GM12878 (cell line): ENCODE data around the gene ELP1. TPM values are rescaled to one million over a fixed set of nuclear protein-coding genes. Genes with fewer than 3 reads are reported as not detected.

ENCODE experiments used
- BACH1 ChIP-seq: fragments of 450-650 bp; IDR thresholded peaks from 2 replicates; pipeline ENCODE4 v1.6.1; 2017; ENCODE audit warnings: mild to moderate bottlenecking, borderline replicate concordance
- CBFB ChIP-seq: IDR thresholded peaks from 2 replicates; pipeline ENCODE4 v1.6.1; 2016; ENCODE audit warnings: antibody characterized with exemption, low read depth
- CREM ChIP-seq: IDR thresholded peaks from 2 replicates; pipeline ENCODE4 v1.6.1; 2014; ENCODE audit warnings: antibody characterized with exemption, low read depth
- CTCF ChIP-seq, 3 experiments: IDR thresholded peaks in 2 of 3; conservative IDR thresholded peaks in 1 of 3; 2 replicates each; pipeline ENCODE4 v1.5.1; 2011; ENCODE audit warnings: low read depth in 3 of 3, low read length in 3 of 3, mild to moderate bottlenecking in 3 of 3, control low read depth in 2 of 3, moderate library complexity in 2 of 3, inconsistent platforms in 1 of 3, mixed read lengths in 1 of 3; ENCODE audit not compliant: control insufficient read depth in 2 of 3, insufficient read depth in 1 of 3; ENCODE audit errors: extremely low read depth in 1 of 3
- EED ChIP-seq: sonication (generic); IDR thresholded peaks from 2 replicates; pipeline ENCODE4 v1.6.1; 2016; ENCODE audit warnings: antibody characterized with exemption, low read depth
- EGR1 ChIP-seq, 2 experiments: IDR thresholded peaks; 1 replicate in 1 of 2; 2 replicates in 1 of 2; pipeline ENCODE4 v1.6.1; 2011 to 2012; ENCODE audit warnings: low read depth in 2 of 2, low read length in 2 of 2, borderline replicate concordance in 1 of 2, mild to moderate bottlenecking in 1 of 2, moderate library complexity in 1 of 2
- GATAD2B ChIP-seq: fragments of 450-650 bp; conservative IDR thresholded peaks from 2 replicates; pipeline ENCODE4 v1.6.1; 2017; ENCODE audit warnings: low read depth, mild to moderate bottlenecking, moderate library complexity
- HCFC1 ChIP-seq: fragments of 150-350 bp; IDR thresholded peaks from 2 replicates; pipeline ENCODE4 v1.6.1; 2014; ENCODE audit warnings: low read length
- JUNB ChIP-seq: IDR thresholded peaks from 2 replicates; pipeline ENCODE4 v1.6.1; 2016; ENCODE audit warnings: antibody characterized with exemption, mild to moderate bottlenecking
- KLF5 ChIP-seq: fragments of 450-650 bp; IDR thresholded peaks from 2 replicates; pipeline ENCODE4 v1.6.1; 2014; ENCODE audit warnings: mild to moderate bottlenecking; ENCODE audit not compliant: partially characterized antibody
- MXI1 ChIP-seq: fragments of 150-350 bp; IDR thresholded peaks from 2 replicates; pipeline ENCODE4 v1.6.1; 2011; ENCODE audit warnings: low read depth, mild to moderate bottlenecking, inconsistent platforms, low read length, improper control_type of control experiment
- MYB ChIP-seq: fragments of 150-350 bp; IDR thresholded peaks from 2 replicates; pipeline ENCODE4 v1.6.1; 2014; ENCODE audit warnings: mild to moderate bottlenecking, low read depth, low read length, borderline replicate concordance
- NR2C2 ChIP-seq: IDR thresholded peaks from 2 replicates; pipeline ENCODE4 v1.6.1; 2011; ENCODE audit warnings: borderline replicate concordance, low read depth; ENCODE audit not compliant: control insufficient read depth, insufficient read length
- RAD21 ChIP-seq: IDR thresholded peaks from 2 replicates; pipeline ENCODE4 v1.6.1; 2011; ENCODE audit warnings: mild to moderate bottlenecking, low read depth, low read length, moderate library complexity; ENCODE audit not compliant: insufficient read depth
- RFX5 ChIP-seq: IDR thresholded peaks from 2 replicates; pipeline ENCODE4 v1.6.1; 2011; ENCODE audit warnings: low read depth, low read length, improper control_type of control experiment
- SRF ChIP-seq, 2 experiments: IDR thresholded peaks; 2 replicates each; pipeline ENCODE4 v1.6.1; 2011; ENCODE audit warnings: low read depth in 2 of 2, low read length in 2 of 2, mild to moderate bottlenecking in 1 of 2, moderate library complexity in 1 of 2
- STAT3 ChIP-seq: IDR thresholded peaks from 2 replicates; pipeline ENCODE4 v1.6.1; 2011; ENCODE audit warnings: low read depth, low read length, improper control_type of control experiment
- ZNF592 ChIP-seq: fragments of 450-650 bp; IDR thresholded peaks from 2 replicates; pipeline ENCODE4 v1.6.1; 2017; ENCODE audit warnings: mild to moderate bottlenecking, moderate library complexity
- polyA plus RNA-seq, 11 experiments: library from polyadenylated mRNA; depleted of rRNA in 4 of 11; unstranded in 6 of 11; stranded (reverse) in 5 of 11; fragments of >200 nt; fragmentation: Nextera tagmentation in 4 of 11; fragmentation: Illumina TruSeq in 1 of 11; extraction: Ambion mirVana in 4 of 11; extraction: Trizol in 1 of 11; gene quantifications; 1 replicate in 1 of 11; 2 replicates in 10 of 11; pipeline versions ENCODE4 v1.2.1 to v1.2.3, GENCODE V29; 2011 to 2016; ENCODE audit warnings: inconsistent platforms in 2 of 11, missing spikeins in 2 of 11, low read depth in 1 of 11
- total RNA-seq, 4 experiments: library from RNA; depleted of rRNA in 3 of 4; stranded (reverse); fragments of >200 nt in 3 of 4; fragmentation: Illumina TruSeq in 1 of 4; extraction: Trizol in 1 of 4; gene quantifications; 2 replicates each; pipeline versions ENCODE4 v1.2.1 to v1.2.3, GENCODE V29; 2013 to 2021
- TF ChIP-seq, protein P1 (sequence below): IDR thresholded peaks from 2 replicates; pipeline ENCODE4 v1.6.1; 2012; ENCODE audit warnings: improper control_type of control experiment, low read depth, low read length; ENCODE audit not compliant: insufficient replicate concordance

ELP1 gene
- total and polyA plus RNA-seq, 10 of the 15 experiments (the other 5 are each of a cell fraction or from before 2014, with no cell fraction given): 9.7 to 29.9 (median 26.0) TPM

DNA sequence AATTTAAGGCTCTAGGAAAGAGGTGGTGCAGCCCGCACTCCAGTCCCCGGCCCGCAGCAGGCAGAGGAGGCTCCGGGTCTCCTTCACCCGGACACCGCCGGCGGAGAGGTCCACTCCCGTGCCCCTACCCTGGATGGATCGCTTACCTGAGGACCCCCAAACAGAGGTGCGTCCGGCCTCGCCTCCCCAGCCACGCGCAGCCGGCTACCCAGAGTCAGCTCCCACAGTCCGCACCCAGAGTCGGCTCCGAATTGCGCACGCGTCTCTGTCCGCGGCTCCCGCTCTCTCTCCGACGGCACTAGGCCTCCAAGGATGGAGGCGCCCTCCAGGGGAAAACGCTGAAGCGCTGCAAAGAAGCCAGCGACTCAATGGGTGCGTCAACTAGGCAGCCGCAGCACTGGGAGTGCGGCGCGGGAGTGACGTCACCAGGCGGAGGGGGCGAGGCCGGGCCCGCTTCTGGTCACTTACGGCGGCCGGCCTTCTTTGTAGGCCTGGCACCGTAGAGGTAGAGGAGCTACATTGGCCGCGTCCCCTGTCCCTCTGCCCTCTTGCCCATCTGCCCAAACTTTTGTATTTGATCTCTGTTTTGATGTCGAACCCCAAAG lies at the start of gene ELP1 (continued):
- peak; percentile 99 for TF ChIP-seq CREM
- peak; percentile 19; the same call in 1 of the 2 replicates for TF ChIP-seq RAD21
- no peak for TF ChIP-seq ZNF592
- TF ChIP-seq KLF5: peak; percentile 45
- peak; percentile 63 for TF ChIP-seq HCFC1
- peak in 1 of 2 experiments; percentile 65; a peak in 1 of 4 replicates for TF ChIP-seq SRF (IDR thresholded peaks at IDR 0.05; ENCODE audit: low read depth in 2 of 2, low read length in 2 of 2)
- TF ChIP-seq RFX5: peak; percentile 47; the same call in 1 of the 2 replicates
- TF ChIP-seq CBFB: peak; percentile 80; the same call in 1 of the 2 replicates
- TF ChIP-seq GATAD2B: peak; percentile 64; the same call in 1 of the 2 replicates
- no peak for TF ChIP-seq MYB
- no peak for TF ChIP-seq NR2C2
- TF ChIP-seq, protein P1, sequence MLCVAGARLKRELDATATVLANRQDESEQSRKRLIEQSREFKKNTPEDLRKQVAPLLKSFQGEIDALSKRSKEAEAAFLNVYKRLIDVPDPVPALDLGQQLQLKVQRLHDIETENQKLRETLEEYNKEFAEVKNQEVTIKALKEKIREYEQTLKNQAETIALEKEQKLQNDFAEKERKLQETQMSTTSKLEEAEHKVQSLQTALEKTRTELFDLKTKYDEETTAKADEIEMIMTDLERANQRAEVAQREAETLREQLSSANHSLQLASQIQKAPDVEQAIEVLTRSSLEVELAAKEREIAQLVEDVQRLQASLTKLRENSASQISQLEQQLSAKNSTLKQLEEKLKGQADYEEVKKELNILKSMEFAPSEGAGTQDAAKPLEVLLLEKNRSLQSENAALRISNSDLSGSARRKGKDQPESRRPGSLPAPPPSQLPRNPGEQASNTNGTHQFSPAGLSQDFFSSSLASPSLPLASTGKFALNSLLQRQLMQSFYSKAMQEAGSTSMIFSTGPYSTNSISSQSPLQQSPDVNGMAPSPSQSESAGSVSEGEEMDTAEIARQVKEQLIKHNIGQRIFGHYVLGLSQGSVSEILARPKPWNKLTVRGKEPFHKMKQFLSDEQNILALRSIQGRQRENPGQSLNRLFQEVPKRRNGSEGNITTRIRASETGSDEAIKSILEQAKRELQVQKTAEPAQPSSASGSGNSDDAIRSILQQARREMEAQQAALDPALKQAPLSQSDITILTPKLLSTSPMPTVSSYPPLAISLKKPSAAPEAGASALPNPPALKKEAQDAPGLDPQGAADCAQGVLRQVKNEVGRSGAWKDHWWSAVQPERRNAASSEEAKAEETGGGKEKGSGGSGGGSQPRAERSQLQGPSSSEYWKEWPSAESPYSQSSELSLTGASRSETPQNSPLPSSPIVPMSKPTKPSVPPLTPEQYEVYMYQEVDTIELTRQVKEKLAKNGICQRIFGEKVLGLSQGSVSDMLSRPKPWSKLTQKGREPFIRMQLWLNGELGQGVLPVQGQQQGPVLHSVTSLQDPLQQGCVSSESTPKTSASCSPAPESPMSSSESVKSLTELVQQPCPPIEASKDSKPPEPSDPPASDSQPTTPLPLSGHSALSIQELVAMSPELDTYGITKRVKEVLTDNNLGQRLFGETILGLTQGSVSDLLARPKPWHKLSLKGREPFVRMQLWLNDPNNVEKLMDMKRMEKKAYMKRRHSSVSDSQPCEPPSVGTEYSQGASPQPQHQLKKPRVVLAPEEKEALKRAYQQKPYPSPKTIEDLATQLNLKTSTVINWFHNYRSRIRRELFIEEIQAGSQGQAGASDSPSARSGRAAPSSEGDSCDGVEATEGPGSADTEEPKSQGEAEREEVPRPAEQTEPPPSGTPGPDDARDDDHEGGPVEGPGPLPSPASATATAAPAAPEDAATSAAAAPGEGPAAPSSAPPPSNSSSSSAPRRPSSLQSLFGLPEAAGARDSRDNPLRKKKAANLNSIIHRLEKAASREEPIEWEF: no peak
- peak; percentile 6; the same call in 1 of the 2 replicates for TF ChIP-seq MXI1
- TF ChIP-seq EED: peak; percentile 69; the same call in 1 of the 2 replicates
- TF ChIP-seq STAT3: no peak
- peak in 1 of 2 experiments; percentile 50; a peak in 1 of 3 replicates for TF ChIP-seq EGR1 (IDR thresholded peaks at IDR 0.05; ENCODE audit: borderline replicate concordance in 1 of 2, low read depth in 2 of 2, low read length in 2 of 2)
- TF ChIP-seq BACH1: peak; percentile 37
- no peak for TF ChIP-seq JUNB
- TF ChIP-seq CTCF (IDR thresholded peaks at IDR 0.05 in 2 of 3, conservative IDR thresholded peaks at IDR 0.05 in 1 of 3; ENCODE audit: control insufficient read depth in 2 of 3, extremely low read depth in 1 of 3, insufficient read depth in 1 of 3, low read depth in 3 of 3, low read length in 3 of 3): peak; percentile 24 to 41 (median 29); a peak in 4 of 6 replicates
